GM12878 (cell line): Measurements from ENCODE around the gene MIGA2. TPM values are rescaled to one million over a fixed set of nuclear protein-coding genes. Genes with fewer than 3 reads are reported as not detected.

Source experiments
- ATAC-seq: fragments of 200-7000 bp; cut with Tn5 transposase; 3 replicates; pipeline ENCODE4 v1.9.1; 2020; ENCODE audit warnings: mild to moderate bottlenecking, moderate library complexity
- BruUV-seq: library from RNA; stranded (reverse); fragments of 400-500 nt; replicated peaks from 2 replicates; lab custom pipeline; 2021; lab: Mats Ljungman, UMichigan
- CTCF ChIA-PET: fragments of 300-600 bp; sonication (Branson Sonifier 250); formaldehyde crosslinking; extraction: SDS; loops from one replicate; lab custom pipeline; 2021; ENCODE audit warnings: inconsistent platforms; lab: Yijun Ruan, JAX
- POLR2A ChIA-PET: fragments of 350-600 bp; formaldehyde crosslinking; extraction: SDS; loops from one replicate; lab custom pipeline; 2021; ENCODE audit warnings: inconsistent platforms; lab: Charles Lee
- RAD21 ChIA-PET: fragments of 300-600 bp; sonication (Branson Sonifier 250); formaldehyde crosslinking; loops from one replicate; lab custom pipeline; 2023; ENCODE audit warnings: antibody characterized with exemption; ENCODE audit not compliant: unreplicated experiment; lab: Charles Lee
- SMC1A ChIA-PET: fragments of 300-600 bp; sonication (Branson Sonifier 250); formaldehyde crosslinking; loops from one replicate; lab custom pipeline; 2023; ENCODE audit not compliant: unreplicated experiment, uncharacterized antibody; lab: Charles Lee
- DNase-seq: peaks from one replicate; pipeline ENCODE4 v3.0.0-alpha.2; 2011; ENCODE audit warnings: low read depth, low spot score
- FAIRE-seq: peaks from 3 replicates; lab custom pipeline; 2011; peaks lifted over from hg19 to GRCh38; lab: Jason Lieb, UNC
- H2AFZ ChIP-seq: 2 replicates; pipeline ENCODE4 v1.6.0; 2011; ENCODE audit warnings: low read depth, low read length, control low read depth; ENCODE audit not compliant: control insufficient read depth
- H3K27ac ChIP-seq: 2 replicates; pipeline ENCODE4 v1.5.1; 2011; ENCODE audit warnings: control low read depth; ENCODE audit not compliant: control insufficient read depth, insufficient read depth
- H3K27me3 ChIP-seq, 2 experiments: replicated peaks in 1 of 2; 2 replicates each; pipeline versions ENCODE4 v1.6.0 to v1.6.1; 2011; ENCODE audit warnings: low read length in 1 of 2; ENCODE audit not compliant: control insufficient read depth in 2 of 2, insufficient read depth in 2 of 2
- H3K36me3 ChIP-seq, 2 experiments: 2 replicates each; pipeline ENCODE4 v1.5.1; 2011; ENCODE audit warnings: low read length in 1 of 2; ENCODE audit not compliant: control insufficient read depth in 2 of 2, insufficient read depth in 2 of 2
- H3K4me1 ChIP-seq: 2 replicates; pipeline ENCODE4 v1.6.1; 2011; ENCODE audit warnings: mild to moderate bottlenecking, low read length, moderate library complexity, mixed read lengths; ENCODE audit not compliant: control insufficient read depth, insufficient read depth
- H3K4me2 ChIP-seq: 2 replicates; pipeline ENCODE4 v1.6.0; 2011; ENCODE audit warnings: control low read depth; ENCODE audit not compliant: control insufficient read depth, insufficient read depth
- H3K4me3 ChIP-seq: fragments of 200-600 bp; sonication (generic); 2 replicates; pipeline ENCODE4 v1.5.1; 2016
- H3K79me2 ChIP-seq: 2 replicates; pipeline ENCODE4 v1.6.0; 2011; ENCODE audit warnings: low read length; ENCODE audit not compliant: control insufficient read depth, insufficient read depth
- H3K9ac ChIP-seq: 2 replicates; pipeline ENCODE4 v1.8.0; 2011; ENCODE audit warnings: low read length, control low read depth, mixed read lengths; ENCODE audit not compliant: control insufficient read depth, insufficient read depth
- H3K9me3 ChIP-seq: replicated peaks from 3 replicates; pipeline ENCODE4 v1.5.1; 2011; ENCODE audit warnings: mild to moderate bottlenecking, low read length; ENCODE audit not compliant: control insufficient read depth, insufficient read depth
- H4K20me1 ChIP-seq: 2 replicates; pipeline ENCODE4 v1.6.0; 2011; ENCODE audit not compliant: control insufficient read depth, insufficient read depth
- ATF2 ChIP-seq: IDR thresholded peaks from 2 replicates; pipeline ENCODE4 v1.6.1; 2012; ENCODE audit warnings: low read length, inconsistent platforms
- BCL3 ChIP-seq: IDR thresholded peaks from 2 replicates; pipeline ENCODE4 v1.6.1; 2011; ENCODE audit warnings: borderline replicate concordance, low read depth, mild to moderate bottlenecking, moderate library complexity, low read length; ENCODE audit not compliant: insufficient read depth, poor library complexity, severe bottlenecking
- CBFB ChIP-seq: IDR thresholded peaks from 2 replicates; pipeline ENCODE4 v1.6.1; 2016; ENCODE audit warnings: antibody characterized with exemption, low read depth
- CEBPZ ChIP-seq: fragments of 150-350 bp; IDR thresholded peaks from 2 replicates; pipeline ENCODE4 v1.6.1; 2016; ENCODE audit warnings: low read depth, low read length
- EGR1 ChIP-seq, 2 experiments: IDR thresholded peaks; 1 replicate in 1 of 2; 2 replicates in 1 of 2; pipeline ENCODE4 v1.6.1; 2011 to 2012; ENCODE audit warnings: low read depth in 2 of 2, low read length in 2 of 2, borderline replicate concordance in 1 of 2, mild to moderate bottlenecking in 1 of 2, moderate library complexity in 1 of 2
- ETV6 ChIP-seq, 2 experiments: fragments of 450-650 bp in 1 of 2; IDR thresholded peaks in 1 of 2; conservative IDR thresholded peaks in 1 of 2; 2 replicates each; pipeline ENCODE4 v1.6.1; 2014; ENCODE audit warnings: antibody characterized with exemption in 1 of 2, borderline replicate concordance in 1 of 2, low read depth in 1 of 2, mild to moderate bottlenecking in 1 of 2, moderate library complexity in 1 of 2
- IRF5 ChIP-seq: fragments of 450-650 bp; IDR thresholded peaks from 2 replicates; pipeline ENCODE4 v1.6.1; 2017; ENCODE audit warnings: borderline replicate concordance
- MYB ChIP-seq: fragments of 150-350 bp; IDR thresholded peaks from 2 replicates; pipeline ENCODE4 v1.6.1; 2014; ENCODE audit warnings: mild to moderate bottlenecking, low read depth, low read length, borderline replicate concordance
- NFIC ChIP-seq: IDR thresholded peaks from 2 replicates; pipeline ENCODE4 v1.6.1; 2012; ENCODE audit warnings: low read depth, mild to moderate bottlenecking, inconsistent platforms, low read length, moderate library complexity
- POLR2AphosphoS2 ChIP-seq: IDR thresholded peaks from 2 replicates; pipeline ENCODE4 v1.6.1; 2011; ENCODE audit warnings: low read depth, mild to moderate bottlenecking, low read length, improper control_type of control experiment, moderate library complexity
- RELB ChIP-seq: fragments of 450-650 bp; IDR thresholded peaks from 2 replicates; pipeline ENCODE4 v1.6.1; 2017; ENCODE audit warnings: low read depth, mild to moderate bottlenecking, moderate library complexity
- SIN3A ChIP-seq: IDR thresholded peaks from 2 replicates; pipeline ENCODE4 v1.6.1; 2012; ENCODE audit warnings: low read depth, low read length, improper control_type of control experiment
- STAT1 ChIP-seq: fragments of 450-650 bp; conservative IDR thresholded peaks from 2 replicates; pipeline ENCODE4 v1.6.1; 2014; ENCODE audit warnings: antibody characterized with exemption, mild to moderate bottlenecking
- TCF3 ChIP-seq: IDR thresholded peaks from 2 replicates; pipeline ENCODE4 v1.6.1; 2012; ENCODE audit warnings: low read depth, mild to moderate bottlenecking, low read length, borderline replicate concordance; ENCODE audit not compliant: insufficient read depth
- ZNF384 ChIP-seq: IDR thresholded peaks from 2 replicates; pipeline ENCODE4 v1.6.1; 2012; ENCODE audit warnings: low read depth, mild to moderate bottlenecking, low read length, improper control_type of control experiment, borderline replicate concordance
- WGBS: methylation state at CpG from one replicate; pipeline ENCODE4 v1.1.6; 2016; ENCODE audit warnings: low lambda C conversion rate; ENCODE audit not compliant: insufficient replicate concordance, insufficient coverage; ENCODE audit errors: missing lambda C conversion rate; 5-methylcytosine and 5-hydroxymethylcytosine counted together
- in situ Hi-C: fragments of 300-500 bp; cut with MboI; formaldehyde crosslinking; loops from 9 replicates; pipeline ENCODE4 v1.14.3; 2018; ENCODE audit warnings: mixed read lengths
- intact Hi-C: fragments of 100-400 bp; cut with micrococcal nuclease; formaldehyde crosslinking; loops from one replicate; pipeline ENCODE4 v1.14.2; 2022; ENCODE audit not compliant: unreplicated experiment
- polyA plus RNA-seq, 11 experiments: library from polyadenylated mRNA; depleted of rRNA in 4 of 11; unstranded in 6 of 11; stranded (reverse) in 5 of 11; fragments of >200 nt; fragmentation: Nextera tagmentation in 4 of 11; fragmentation: Illumina TruSeq in 1 of 11; extraction: Ambion mirVana in 4 of 11; extraction: Trizol in 1 of 11; gene quantifications; 1 replicate in 1 of 11; 2 replicates in 10 of 11; pipeline versions ENCODE4 v1.2.1 to v1.2.3, GENCODE V29; 2011 to 2016; ENCODE audit warnings: inconsistent platforms in 2 of 11, missing spikeins in 2 of 11, low read depth in 1 of 11
- total RNA-seq, 4 experiments: library from RNA; depleted of rRNA in 3 of 4; stranded (reverse); fragments of >200 nt in 3 of 4; fragmentation: Illumina TruSeq in 1 of 4; extraction: Trizol in 1 of 4; gene quantifications; 2 replicates each; pipeline versions ENCODE4 v1.2.1 to v1.2.3, GENCODE V29; 2013 to 2021

MIGA2 gene
- total and polyA plus RNA-seq, 10 of the 15 experiments (the other 5 are each of a cell fraction or from before 2014, with no cell fraction given), result 0.14 to 31.0 (median 12.7) TPM

- H3K27me3 ChIP-seq, result no peaks in the 10 kb centered on the region
- no peak overlapping the region for H3K4me3 ChIP-seq
- no peak overlapping the region for H3K9ac ChIP-seq
- in situ Hi-C loops (no loop called here), intact Hi-C loops (no loop called here)
- DNase-seq (no peak), ATAC-seq (no peak), FAIRE-seq (no peak)
- ChIA-PET POLR2A (no interaction called here), RAD21 (no interaction called here), SMC1A (no interaction called here), CTCF (no interaction called here)
- no peak overlapping the region for H2AFZ ChIP-seq
- peaks cover 19 to 40% of the 10 kb centered on the region in 2 experiments for H3K36me3 ChIP-seq
- no peaks in the 10 kb centered on the region for H4K20me1 ChIP-seq
- no peaks in the 10 kb centered on the region for H3K79me2 ChIP-seq
- H3K9me3 ChIP-seq, result no peaks in the 10 kb centered on the region
- BruUV-seq, result no TSS peak
- no peaks in the 10 kb centered on the region for H3K4me1 ChIP-seq
- H3K4me2 ChIP-seq, result no peak overlapping the region
- no peak overlapping the region for H3K27ac ChIP-seq
- 98% methylated on average over 5 of the region's 5 CpGs for WGBS
- TF ChIP-seq TCF3 (no peak), SIN3A (no peak), ATF2 (no peak), ZNF384 (no peak), STAT1 (no peak), ETV6 (conservative IDR thresholded peaks at IDR 0.05 in 1 of 2, IDR thresholded peaks at IDR 0.05 in 1 of 2; ENCODE audit: borderline replicate concordance in 1 of 2, low read depth in 1 of 2) (no peak), IRF5 (no peak), MYB (no peak), RELB (no peak), BCL3 (no peak), CBFB (no peak), CEBPZ (no peak), NFIC (no peak), EGR1 (IDR thresholded peaks at IDR 0.05; ENCODE audit: borderline replicate concordance in 1 of 2, low read depth in 2 of 2, low read length in 2 of 2) (no peak), POLR2AphosphoS2 (no peak)
These were observed 49.8 kb upstream of the MIGA2 start for GRCh38 chr9:128986671-128987070.
